HG03103 (cell line): Measurements from ENCODE around the gene MYD88.

Source experiments
- ATAC-seq: cut with Tn5 transposase; IDR thresholded peaks from one replicate; pipeline ENCODE4 v1.9.1; 2021; ENCODE audit warnings: low read depth; ENCODE audit not compliant: unreplicated experiment

Gene MYD88

GRCh38 chr3:38163117-38163840 lies 24.8 kb downstream of the MYD88 start:
- ATAC-seq, result no peak

- ATAC-seq, result no peak
Measured at GRCh38 chr3:38163841-38164642, 25.6 kb downstream of the MYD88 start.

- ATAC-seq, result no peak
Measured at GRCh38 chr3:38164643-38164951, 26.1 kb downstream of the MYD88 start.

- ATAC-seq, result peak; percentile 86
Measured at GRCh38 chr3:38164952-38165721, 26.7 kb downstream of the MYD88 start, which contains the start of gene OXSR1. Gene OXSR1, plus strand, starts transcription at chr3:38165537. Its CDS starts 340 bp downstream, at chr3:38165877.

- no peak for ATAC-seq
Measured at GRCh38 chr3:38165722-38166387, 27.4 kb downstream of the MYD88 start.

GRCh38 chr3:38167591-38167990 lies 29.1 kb downstream of the MYD88 start:
- no peak for ATAC-seq

- ATAC-seq, result no peak
Measured at GRCh38 chr3:38168151-38169026, 29.9 kb downstream of the MYD88 start.

- ATAC-seq, result no peak
Measured at GRCh38 chr3:38169027-38169317, 30.5 kb downstream of the MYD88 start.

- ATAC-seq, result no peak
Measured at GRCh38 chr3:38170722-38171121, 32.3 kb downstream of the MYD88 start.

GRCh38 chr3:38171622-38172021 lies 33.2 kb downstream of the MYD88 start:
- no peak for ATAC-seq

- no peak for ATAC-seq
Measured at GRCh38 chr3:38173834-38174418, 35.5 kb downstream of the MYD88 start.

- ATAC-seq, result no peak
Measured at GRCh38 chr3:38177181-38177580, 38.7 kb downstream of the MYD88 start.

- ATAC-seq, result no peak
Measured at GRCh38 chr3:38186781-38187180, 48.3 kb downstream of the MYD88 start.

GRCh38 chr3:38190481-38190881 lies 52.0 kb downstream of the MYD88 start:
- no peak for ATAC-seq
